Measurements from ENCODE around the gene GLT8D2.
A peak's percentile ranks its signal among the peaks of the same experiment; 100 is the strongest.
"Not testable (repeated sequence)": the region's sequence is repeated elsewhere in the genome, so short reads cannot be mapped to it uniquely, and the experiment has no call there.

Gene GLT8D2

GRCh38 chr12:104049278-104049902, 597 bp downstream of the GLT8D2 start:
- no peak for DNase-seq

DNA sequence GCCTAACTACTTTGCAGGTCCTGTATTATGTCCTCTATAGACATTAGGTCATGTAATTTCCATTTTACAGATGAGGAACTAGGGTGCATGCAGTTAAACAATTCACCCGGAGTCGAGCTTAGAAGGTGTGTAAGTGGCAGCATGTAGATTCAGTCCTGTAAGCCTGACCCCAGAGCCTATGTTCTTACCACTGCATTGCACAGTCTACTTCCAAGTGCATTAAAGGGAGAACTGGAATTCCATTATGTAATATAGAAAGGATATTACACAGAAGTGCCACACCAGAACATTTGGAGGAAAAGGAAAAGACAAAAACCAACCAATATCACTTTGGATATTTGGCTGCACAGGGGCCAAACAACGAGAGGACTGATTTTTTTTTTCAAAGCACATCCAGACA, 1.2 kb downstream of the GLT8D2 start:
- no peak for DNase-seq

DNA sequence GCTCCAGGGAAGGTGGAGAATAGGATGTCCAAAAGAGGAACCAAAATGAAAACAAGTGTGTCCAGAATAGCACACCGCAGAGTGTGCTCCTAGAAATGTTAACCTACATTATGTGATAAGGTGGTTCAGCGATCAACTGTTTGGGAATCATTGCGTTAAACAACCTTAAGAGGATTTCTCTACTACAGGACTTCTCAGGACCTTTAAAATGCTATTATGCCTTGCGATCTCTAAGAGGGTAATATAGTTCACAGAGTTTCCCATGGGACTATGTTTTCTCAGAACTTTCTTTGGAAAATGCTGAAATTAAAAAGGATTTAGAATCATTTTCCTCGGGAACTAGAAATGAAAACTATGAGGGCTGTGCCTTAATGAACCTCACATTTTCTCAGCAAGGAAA, 1.8 kb downstream of the GLT8D2 start:
- no peak for DNase-seq

DNA sequence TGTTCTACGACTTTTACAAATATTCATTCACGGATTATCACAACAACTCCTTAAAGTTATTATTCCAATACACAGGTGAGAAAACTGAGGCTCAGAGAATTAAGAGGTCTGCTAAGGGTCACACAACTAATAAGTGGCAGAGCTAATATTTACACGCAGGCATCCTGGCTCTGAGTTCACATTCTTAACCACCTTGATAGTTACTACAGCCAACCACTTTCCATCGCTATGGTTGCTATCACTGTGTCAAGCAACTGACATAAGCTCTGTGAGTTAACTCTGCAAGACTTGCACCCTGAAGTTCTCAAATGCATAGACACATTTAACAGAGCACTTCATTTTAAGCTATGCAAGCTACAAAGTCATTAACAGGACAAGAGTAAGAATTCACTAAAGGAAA, 3.7 kb downstream of the GLT8D2 start:
- DNase-seq, result no peak

GRCh38 chr12:104044158-104044557, 5.8 kb downstream of the GLT8D2 start:
- DNase-seq, result no peak

- no peak for DNase-seq
Measured at GRCh38 chr12:104042580-104042979, 7.4 kb downstream of the GLT8D2 start.

DNA sequence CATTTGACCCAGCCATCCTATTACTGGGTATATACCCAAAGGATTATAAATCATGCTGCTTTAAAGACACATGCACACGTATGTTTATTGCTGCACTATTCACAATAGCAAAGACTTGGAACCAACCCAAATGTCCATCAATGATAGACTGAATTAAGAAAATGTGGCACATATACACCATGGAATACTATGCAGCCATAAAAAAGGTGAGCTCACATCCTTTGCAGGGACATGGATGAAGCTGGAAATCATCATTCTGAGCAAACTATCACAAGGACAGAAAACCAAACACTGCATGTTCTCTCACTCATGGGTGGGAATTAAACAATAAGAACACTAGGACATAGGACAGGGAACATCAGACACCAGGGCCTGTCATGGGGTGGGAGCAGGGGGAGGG, 10.2 kb downstream of the GLT8D2 start:
- not testable (repeated sequence) for DNase-seq

DNA sequence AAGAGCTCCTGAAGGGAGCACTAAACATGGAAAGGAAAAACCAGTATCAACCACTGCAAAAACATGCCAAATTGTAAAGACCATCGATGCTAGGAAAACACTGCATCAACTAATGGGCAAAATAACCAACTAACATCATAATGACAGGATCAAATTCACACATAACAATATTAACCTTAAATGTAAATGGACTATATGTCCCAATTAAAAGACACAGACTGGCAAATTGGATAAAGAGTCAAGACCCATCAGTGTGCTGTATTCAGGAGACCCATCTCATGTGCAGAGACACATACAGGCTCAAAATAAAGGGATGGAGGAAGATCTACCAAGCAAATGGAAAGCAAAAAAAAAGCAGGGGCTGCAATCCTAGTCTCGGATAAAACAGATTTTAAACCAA, 13.8 kb downstream of the GLT8D2 start:
- not testable (repeated sequence) for DNase-seq

DNA sequence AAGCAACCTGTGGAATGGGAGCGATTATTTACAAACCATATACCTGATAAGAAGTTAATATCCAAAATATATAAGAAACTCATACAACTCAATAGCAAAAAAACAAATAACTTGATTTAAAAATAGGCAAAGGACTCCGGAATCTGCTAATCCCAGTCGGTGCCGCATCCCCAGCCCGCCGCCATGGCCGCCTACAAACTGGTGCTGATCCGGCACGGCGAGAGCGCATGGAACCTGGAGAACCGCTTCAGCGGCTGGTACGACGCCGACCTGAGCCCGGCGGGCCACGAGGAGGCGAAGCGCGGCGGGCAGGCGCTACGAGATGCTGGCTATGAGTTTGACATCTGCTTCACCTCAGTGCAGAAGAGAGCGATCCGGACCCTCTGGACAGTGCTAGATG, 19.4 kb downstream of the GLT8D2 start:
- DNase-seq, result not testable (repeated sequence)

DNA sequence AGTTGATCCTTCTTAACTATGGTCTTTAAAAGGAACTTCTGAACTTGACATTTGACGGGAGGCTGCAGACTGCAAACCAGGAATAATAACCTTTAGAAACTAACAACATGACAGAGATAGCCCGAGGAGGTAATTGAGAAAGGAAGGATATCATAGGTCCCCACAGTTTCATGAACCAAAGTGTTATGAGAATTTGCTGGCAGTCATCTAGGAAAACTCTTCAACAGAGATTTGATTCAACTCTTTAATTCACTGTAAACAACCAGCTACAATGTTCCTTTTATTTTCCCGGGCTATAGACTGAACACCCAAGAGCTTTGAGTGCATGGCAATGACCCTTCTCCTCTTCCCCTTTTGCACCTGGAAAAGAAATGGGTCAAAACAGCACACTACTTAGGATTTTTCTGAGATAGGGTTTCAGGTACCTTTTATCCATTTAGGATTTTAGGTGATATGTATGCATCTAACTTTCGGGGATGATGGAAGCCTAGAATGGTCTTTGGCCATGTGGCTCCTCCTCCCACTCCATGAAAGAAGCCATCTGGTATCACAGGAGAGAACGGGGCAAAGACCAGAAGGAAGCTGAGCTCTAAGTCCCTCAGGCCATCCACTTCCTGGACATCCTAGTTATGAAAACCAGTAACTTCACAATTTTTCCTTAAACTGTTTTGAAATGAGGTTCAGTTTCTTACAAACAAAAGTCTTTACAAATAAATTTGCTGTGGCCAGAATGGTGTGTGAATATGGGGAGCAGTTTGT, 23.0 kb downstream of the GLT8D2 start:
- no peak for DNase-seq

DNA sequence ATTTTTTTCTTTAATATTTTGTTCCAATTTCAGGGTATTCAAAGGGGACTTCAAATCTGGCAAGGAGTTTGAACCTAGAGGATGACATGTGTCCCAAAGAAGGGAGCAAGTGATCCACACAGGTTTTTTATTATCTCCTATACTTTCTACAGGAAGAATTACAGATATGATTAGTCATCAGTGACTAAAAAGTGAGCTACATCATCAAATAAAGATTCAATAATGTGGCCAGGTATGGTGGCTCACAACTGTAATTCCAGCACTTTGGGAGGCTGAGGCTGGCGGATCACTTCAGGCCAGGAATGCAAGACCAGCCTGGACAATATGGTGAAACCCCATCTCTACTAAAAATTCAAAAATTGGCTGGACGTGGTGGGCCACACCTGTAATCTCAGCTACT, 24.2 kb downstream of the GLT8D2 start:
- DNase-seq, result no peak

- no peak for DNase-seq
Measured at GRCh38 chr12:104024348-104024747, 25.6 kb downstream of the GLT8D2 start.

DNA sequence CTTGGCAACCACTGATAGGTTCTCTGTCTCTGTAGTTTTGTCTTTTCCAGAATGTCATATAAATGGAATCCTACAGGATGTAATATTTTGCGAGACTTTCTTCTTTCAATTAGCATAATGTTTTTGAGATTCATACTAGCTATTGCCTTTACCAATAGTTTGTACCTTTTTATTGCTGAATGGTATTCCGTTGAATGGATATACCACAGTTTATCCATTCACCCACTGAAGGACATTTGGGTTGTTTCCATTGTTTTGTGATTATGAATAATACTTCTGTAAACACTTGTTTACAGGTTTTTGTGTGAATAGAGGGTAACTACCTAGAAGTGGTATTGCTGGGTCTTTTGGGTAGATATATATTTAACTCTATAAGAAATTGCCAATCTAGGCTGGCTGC, 26.3 kb downstream of the GLT8D2 start:
- no peak for DNase-seq

DNA sequence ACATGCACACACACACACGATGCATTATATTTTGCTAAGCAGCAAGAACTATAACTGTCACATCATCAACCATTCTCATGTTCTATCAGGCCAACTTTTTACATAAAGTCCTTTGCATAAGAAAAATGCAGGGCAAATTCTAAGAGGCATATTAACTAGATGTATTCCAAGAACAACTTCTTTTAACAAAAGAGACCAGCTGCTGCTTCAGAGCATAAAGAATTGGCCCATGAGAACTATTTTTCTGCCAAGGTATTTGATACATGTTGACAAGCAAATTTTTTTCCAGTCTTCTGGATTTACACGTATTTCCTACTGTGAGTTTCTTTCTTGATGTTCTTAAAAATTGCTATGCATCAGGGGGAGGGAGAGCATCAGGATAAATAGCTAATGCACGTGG, 27.2 kb downstream of the GLT8D2 start:
- DNase-seq, result no peak

DNA sequence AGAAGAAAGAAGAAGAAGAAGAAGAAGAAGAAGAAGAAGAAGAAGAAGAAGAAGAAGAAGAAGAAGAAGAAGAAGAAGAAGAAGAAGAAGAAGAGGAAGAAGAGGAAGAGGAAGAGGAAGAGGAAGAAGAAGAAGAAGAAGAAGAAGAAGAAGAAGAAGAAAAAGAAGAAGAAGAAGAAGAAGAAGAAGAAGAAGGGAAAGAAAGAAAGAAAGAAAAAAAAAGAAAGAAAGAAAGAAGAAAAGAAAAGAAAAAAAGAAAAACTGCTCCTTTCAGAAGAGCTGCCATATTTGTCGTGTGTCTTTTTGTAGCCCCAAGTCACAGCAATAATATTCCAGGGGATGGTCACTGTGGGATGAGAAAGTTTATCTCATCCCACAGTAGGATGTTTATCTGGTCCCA, 28.1 kb downstream of the GLT8D2 start:
- DNase-seq, result not testable (repeated sequence)

- no peak for DNase-seq
Measured at GRCh38 chr12:104012331-104012730, 37.7 kb downstream of the GLT8D2 start.

GRCh38 chr12:104011253-104011652, 38.7 kb downstream of the GLT8D2 start:
- no peak for DNase-seq

DNA sequence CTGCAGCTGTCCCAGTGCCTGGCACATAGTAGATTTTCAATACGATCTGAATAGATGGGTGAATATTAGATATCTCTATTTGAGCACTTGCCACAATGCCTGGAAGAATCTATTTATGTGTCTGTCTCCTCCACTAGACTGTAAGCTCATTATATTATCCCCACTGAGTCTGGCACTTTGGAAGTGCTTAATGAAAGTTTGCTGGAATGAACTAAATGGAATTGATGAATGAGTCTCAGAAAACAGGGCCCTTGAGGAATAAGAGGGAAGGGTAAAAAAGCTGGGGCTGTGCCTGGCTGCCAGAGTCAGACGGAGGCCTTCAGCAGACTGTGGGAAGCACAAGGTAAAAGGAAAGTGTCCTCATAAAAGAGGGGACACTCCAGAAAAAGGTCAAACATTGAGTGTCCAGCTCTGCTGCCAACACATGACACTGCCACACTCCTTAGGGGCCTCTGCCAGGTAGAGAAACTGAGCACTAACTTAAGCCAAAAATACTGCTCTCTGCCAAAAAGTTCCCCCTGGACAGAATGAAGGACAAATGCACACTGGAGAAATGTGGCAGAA, 39.3 kb downstream of the GLT8D2 start:
- DNase-seq, result no peak

- DNase-seq, result no peak
Measured at GRCh38 chr12:104010121-104010520, 39.9 kb downstream of the GLT8D2 start.

- no peak for DNase-seq
Measured at GRCh38 chr12:104006929-104007328, 43.1 kb downstream of the GLT8D2 start.

- no peak for DNase-seq
Measured at GRCh38 chr12:104003596-104003995, 46.4 kb downstream of the GLT8D2 start.

GRCh38 chr12:104002686-104003085, 47.3 kb downstream of the GLT8D2 start:
- no peak for DNase-seq

DNA sequence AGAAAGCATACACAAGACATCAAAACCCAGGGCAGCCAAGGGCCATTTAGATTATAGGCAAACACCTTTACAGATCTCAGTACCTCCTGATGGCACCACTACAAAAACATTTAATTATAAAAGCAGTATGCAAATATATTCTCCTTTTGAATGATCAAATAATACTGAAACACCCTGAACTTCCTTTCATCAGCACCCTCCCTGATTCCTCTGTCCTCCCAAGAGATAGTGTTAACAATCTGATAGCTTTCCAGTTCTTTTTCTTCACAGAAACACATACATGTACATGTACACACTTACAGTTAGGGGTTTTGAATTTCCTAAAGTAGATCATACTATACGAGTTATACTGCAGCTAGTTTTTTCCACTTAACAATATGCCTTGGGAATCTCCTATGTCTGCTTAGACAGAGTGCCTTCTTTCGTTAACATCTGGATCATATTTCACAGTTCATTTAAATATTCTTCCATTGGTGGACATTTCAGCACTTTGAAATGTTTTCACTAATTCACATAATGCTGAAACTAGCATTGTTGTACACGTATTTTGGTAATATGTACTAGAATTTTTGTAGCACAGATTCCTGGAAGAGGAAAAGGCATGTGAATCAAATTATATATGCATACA, 49.1 kb downstream of the GLT8D2 start:
- no peak for DNase-seq

DNA sequence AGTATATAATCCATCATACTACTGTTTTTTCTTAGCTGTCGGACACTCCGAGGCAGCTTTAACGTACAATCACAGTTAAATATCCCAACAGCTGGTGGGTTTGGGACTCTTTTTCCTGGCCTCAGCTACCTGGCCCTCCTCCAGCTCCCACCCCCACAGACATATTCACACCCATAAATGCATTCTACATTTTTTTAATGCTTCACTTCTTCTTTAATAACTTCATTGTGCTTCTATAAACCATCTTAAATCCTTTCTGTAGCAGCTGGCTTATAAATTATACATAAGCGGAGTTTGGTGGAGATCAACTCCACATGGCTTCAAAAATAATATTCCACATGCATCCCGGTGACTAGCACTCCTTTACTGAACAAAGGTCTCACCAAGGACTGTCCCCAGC, 51.0 kb downstream of the GLT8D2 start:
- DNase-seq, result peak; percentile 6
